Lower leg skin (tissue), 4 donors: ENCODE results near the gene FEM1A. TPM values are rescaled to one million over a fixed set of nuclear protein-coding genes. Genes with fewer than 3 reads are reported as not detected.
A peak's percentile ranks its signal among the peaks of the same experiment; 100 is the strongest.
"Not testable (repeated sequence)": the region's sequence is repeated elsewhere in the genome, so short reads cannot be mapped to it uniquely, and the experiment has no call there.

Experiments used
- DNase-seq, 2 donors: peaks; one replicate each; pipeline ENCODE4 v3.0.0-alpha.2; 2019; ENCODE audit warnings: low spot score in 2 of 2
- H3K4me3 ChIP-seq: fragments of 200-600 bp; sonication (generic); 2 replicates; pipeline ENCODE4 v1.5.1; 2017; ENCODE audit warnings: mild to moderate bottlenecking, low read depth; ENCODE audit not compliant: poor library complexity, severe bottlenecking
- POLR2A ChIP-seq, 2 donors: fragments of 450-650 bp; IDR thresholded peaks; one replicate each; pipeline ENCODE4 v1.6.1; 2016 to 2017; ENCODE audit warnings: antibody characterized with exemption in 2 of 2, mild to moderate bottlenecking in 1 of 2, moderate library complexity in 1 of 2
- WGBS, 2 donors: methylation state at CpG; one replicate each; pipeline ENCODE4 v1.1.5; 2018; 5-methylcytosine and 5-hydroxymethylcytosine counted together
- intact Hi-C: fragments of 100-400 bp; cut with DNase I; formaldehyde crosslinking; loops from one replicate; pipeline ENCODE4 v1.15.0; 2023; ENCODE audit warnings: low total_unique reads
- total RNA-seq, 4 donors: library from RNA; depleted of rRNA; stranded (reverse); fragments of >200 nt; gene quantifications; one replicate each; pipeline ENCODE4 v1.1.0, GENCODE V29; 2016
- TF ChIP-seq, protein P1 (sequence below), 3 donors: fragments of 450-650 bp; IDR thresholded peaks; one replicate each; pipeline ENCODE4 v1.5.1; 2016; ENCODE audit warnings: antibody characterized with exemption in 3 of 3, mild to moderate bottlenecking in 3 of 3, moderate library complexity in 2 of 3

The FEM1A gene
- total RNA-seq, 4 donors from 2014 or later = 46.4 to 55.3 (median 49.9) TPM

DNA sequence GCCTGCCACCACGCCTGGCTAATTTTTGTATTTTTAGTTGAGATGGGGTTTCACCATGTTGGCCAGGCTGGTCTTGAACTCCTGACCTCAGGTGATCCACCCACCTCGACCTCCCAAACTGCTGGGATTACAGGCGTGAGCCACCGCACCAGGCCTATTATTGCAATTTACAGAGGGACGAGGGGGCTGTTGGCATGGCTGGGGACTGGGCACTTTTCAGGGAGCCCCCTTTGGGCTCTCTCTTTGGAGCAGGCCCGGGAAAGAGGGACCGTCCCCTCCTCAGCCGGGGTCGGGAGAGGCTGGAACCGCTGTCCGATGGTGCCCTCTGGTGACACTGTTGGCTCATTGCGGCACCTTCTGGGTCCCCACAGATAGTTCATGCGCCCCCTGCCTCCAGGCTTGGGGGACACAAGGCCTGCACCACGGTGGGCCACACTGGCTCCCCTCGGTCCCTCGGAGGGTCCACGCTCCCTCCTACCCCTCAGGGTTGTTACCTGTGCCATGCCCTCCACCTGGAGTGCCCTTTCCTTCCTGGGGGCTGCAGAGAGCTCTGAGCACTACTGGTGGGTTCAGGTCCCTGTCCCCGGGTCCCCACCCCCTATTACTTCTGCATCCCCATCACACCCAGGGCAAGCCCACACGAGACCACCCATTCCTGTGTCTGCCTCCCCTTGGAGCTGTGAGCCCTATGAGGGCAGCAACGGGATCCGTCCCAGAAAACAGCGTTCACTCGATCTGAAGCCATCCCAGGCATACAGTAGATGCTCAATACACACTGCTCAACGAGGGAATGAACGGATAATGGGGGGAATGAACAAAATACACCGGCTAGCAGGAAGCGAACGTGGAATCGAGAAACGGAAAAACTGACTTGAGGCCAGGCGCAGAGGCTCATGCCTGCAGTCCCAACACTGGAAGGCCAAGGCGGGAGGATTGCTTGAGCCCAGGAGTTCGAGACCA is 12.5 kb downstream of the FEM1A start:
- no peak for DNase-seq
- intact Hi-C loops = loop anchor here (5.0 kb wide), 1 partner anchor 72 kb away; no protein-coding TSS in a partner anchor
- no peak for TF ChIP-seq POLR2A (IDR thresholded peaks at IDR 0.05)
- TF ChIP-seq, protein P1, sequence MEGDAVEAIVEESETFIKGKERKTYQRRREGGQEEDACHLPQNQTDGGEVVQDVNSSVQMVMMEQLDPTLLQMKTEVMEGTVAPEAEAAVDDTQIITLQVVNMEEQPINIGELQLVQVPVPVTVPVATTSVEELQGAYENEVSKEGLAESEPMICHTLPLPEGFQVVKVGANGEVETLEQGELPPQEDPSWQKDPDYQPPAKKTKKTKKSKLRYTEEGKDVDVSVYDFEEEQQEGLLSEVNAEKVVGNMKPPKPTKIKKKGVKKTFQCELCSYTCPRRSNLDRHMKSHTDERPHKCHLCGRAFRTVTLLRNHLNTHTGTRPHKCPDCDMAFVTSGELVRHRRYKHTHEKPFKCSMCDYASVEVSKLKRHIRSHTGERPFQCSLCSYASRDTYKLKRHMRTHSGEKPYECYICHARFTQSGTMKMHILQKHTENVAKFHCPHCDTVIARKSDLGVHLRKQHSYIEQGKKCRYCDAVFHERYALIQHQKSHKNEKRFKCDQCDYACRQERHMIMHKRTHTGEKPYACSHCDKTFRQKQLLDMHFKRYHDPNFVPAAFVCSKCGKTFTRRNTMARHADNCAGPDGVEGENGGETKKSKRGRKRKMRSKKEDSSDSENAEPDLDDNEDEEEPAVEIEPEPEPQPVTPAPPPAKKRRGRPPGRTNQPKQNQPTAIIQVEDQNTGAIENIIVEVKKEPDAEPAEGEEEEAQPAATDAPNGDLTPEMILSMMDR (IDR thresholded peaks at IDR 0.05) = peak in 1 of 3 donors; percentile 28
- WGBS, 2 donors = 48 to 50% methylated on average over 32 to 33 of the region's 33 CpGs
- no peak overlapping the region for H3K4me3 ChIP-seq

DNA sequence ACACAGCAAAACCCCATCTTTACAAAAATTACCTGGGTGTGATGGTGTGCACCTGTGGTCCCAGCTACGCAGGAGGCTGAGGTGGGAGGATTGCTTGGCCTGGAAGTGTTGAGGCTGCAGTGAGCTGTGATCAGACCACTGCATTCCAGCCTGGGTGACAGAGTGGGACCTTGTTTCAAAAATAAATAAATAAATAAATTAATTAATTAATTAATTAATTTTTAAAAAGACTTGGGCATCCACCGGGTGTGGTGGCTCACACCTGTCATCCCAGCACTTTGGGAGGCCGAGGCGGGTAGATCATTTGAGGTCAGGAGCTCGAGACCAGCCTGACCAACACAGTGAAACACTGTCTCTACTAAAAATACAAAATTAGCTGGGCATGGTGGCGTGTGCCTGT is 13.6 kb downstream of the FEM1A start:
- 88 to 95% methylated on average over 6 of the region's 6 CpGs for WGBS, 2 donors
- not testable (repeated sequence) for DNase-seq, H3K4me3 ChIP-seq
- intact Hi-C loops = loop anchor here (5.0 kb wide), 1 partner anchor 227 kb away; no protein-coding TSS in a partner anchor

DNA sequence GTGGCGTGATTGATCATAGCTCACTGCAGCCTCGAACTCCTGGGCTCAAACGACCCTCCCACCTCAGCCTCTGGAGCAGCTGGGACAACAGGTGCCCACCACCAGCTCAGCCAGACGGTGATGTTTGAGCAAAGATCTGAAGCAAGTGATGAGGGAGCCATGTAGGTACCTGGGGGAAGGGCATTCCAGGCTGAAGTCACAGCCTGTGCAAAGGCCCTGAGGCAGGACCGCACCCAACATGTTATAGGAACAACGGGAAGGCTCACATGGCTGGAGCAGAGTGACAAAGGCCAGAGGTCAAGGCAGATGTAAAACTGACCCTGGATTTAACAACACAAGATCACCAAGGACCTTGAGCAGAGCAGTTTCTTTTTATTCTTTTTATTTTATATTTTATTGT is 14.8 kb downstream of the FEM1A start:
- no peak overlapping the region for H3K4me3 ChIP-seq
- 77 to 79% methylated on average over 6 of the region's 6 CpGs for WGBS, 2 donors
- intact Hi-C loops = loop anchor here (5.0 kb wide), 1 partner anchor 226 kb away; no protein-coding TSS in a partner anchor
- no peak for TF ChIP-seq POLR2A (IDR thresholded peaks at IDR 0.05)
- TF ChIP-seq, protein P1 (IDR thresholded peaks at IDR 0.05) = no peak
- DNase-seq = no peak

DNA sequence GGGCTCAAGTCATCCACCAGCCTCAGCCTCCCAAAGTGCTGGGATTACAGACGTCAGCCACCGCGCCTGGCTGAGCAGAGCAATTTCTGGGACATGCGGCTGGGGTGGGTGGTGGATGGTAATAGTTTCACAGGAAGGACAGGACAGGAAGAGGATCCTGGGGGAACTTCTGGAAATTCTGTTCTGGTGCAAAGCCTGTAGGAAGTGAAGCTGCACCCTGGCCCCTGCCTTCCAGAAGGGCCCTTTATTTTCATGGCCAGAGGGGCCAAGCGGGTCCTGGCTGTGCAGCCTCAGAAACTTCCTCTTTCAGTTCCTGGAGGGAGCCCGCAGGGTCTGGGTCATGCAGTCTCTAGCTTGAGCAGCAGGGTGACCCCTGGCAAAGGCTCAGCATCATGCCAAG is 15.7 kb downstream of the FEM1A start:
- no peak overlapping the region for H3K4me3 ChIP-seq
- intact Hi-C loops = loop anchor here (5.0 kb wide), 1 partner anchor 225 kb away; no protein-coding TSS in a partner anchor
- TF ChIP-seq, protein P1 (IDR thresholded peaks at IDR 0.05) = no peak
- TF ChIP-seq POLR2A (IDR thresholded peaks at IDR 0.05) = no peak
- WGBS, 2 donors = 68 to 88% methylated on average over 6 of the region's 6 CpGs
- no peak for DNase-seq

DNA sequence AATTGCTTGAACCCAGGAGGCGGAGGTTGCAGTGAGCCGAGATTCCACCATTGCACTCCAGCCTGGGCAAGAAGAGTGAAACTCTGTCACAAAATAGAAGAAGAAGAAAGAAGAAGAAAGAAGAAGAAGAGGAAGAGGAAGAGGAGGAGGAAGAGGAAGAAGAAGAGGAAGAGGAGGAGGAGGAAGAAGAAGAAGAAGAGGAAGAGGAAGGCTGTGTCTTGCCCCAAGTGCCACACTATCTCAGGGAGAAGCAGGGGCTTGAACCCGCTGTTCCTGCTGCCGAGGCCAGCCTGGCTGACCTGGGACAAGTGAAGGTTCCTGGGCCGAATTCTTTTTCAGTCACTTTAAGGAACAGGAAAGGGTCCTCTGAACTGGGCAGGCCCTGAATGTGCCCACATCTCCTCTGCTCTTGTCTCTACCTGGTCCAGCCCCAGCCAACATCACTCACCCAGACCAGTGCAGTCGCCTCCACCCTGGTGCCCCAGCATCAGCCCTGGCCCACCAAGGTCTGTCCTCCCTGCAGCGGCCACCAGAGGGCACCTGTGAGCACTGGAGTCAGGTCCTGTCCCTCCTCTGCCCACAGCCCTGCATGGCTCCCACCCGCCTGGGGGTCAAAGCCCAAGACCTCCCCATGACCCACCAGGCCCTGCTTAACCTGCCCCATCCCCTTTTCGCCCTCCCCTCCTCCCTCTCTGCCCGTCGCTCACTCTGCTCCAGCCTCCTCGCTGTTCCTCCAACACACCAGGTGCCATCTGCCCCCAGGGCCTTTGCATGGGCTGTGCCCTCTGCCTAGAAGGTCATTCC is 20.0 kb downstream of the FEM1A start:
- TF ChIP-seq, protein P1 (IDR thresholded peaks at IDR 0.05) = peak in 1 of 3 donors; percentile 84
- TF ChIP-seq POLR2A (IDR thresholded peaks at IDR 0.05) = no peak
- DNase-seq = peak; percentile 80 to 97
- intact Hi-C loops = loop anchor here (5.0 kb wide), 2 partner anchors 41 to 106 kb away; no protein-coding TSS in a partner anchor
- H3K4me3 ChIP-seq = no peak overlapping the region
- WGBS, 2 donors = 62 to 67% methylated on average over 12 of the region's 12 CpGs
